Left cardiac atrium (tissue), 4 donors: Measurements from ENCODE around the gene CEP192. TPM values are rescaled to one million over a fixed set of nuclear protein-coding genes. Genes with fewer than 3 reads are reported as not detected.
A peak's percentile ranks its signal among the peaks of the same experiment; 100 is the strongest.
"Not testable (repeated sequence)": the region's sequence is repeated elsewhere in the genome, so short reads cannot be mapped to it uniquely, and the experiment has no call there.

Source experiments
- ATAC-seq, 2 donors: fragments of 200-7000 bp; cut with Tn5 transposase; one replicate each; pipeline ENCODE4 v1.9.1; 2020; ENCODE audit warnings: mild to moderate bottlenecking in 2 of 2, moderate library complexity in 2 of 2
- DNase-seq: peaks from one replicate; pipeline ENCODE4 v3.0.0-alpha.2; 2020
- intact Hi-C, 2 donors: fragments of 100-400 bp; cut with DNase I; formaldehyde crosslinking; loops; one replicate each; pipeline versions ENCODE4 v1.14.1 to v1.15.1; 2022 to 2023
- total RNA-seq, 2 donors: library from RNA; stranded (reverse); fragmentation: NEBNext Ultra II Directional; extraction: Animal tissue kit (Norgen Biotek cat#: 25700); gene quantifications; one replicate each; pipeline ENCODE4 v1.2.1, GENCODE V29; 2021
- donor health status: DM: no; HTN: yes; CAD: no.
- donor health status: DM: no; HTN: yes; CAD: no; lungs with severe emphysema.
- donor health status: DM: yes; HTN: yes; CAD: no.
- donor health status: Dilated cardiomyopathy.

The CEP192 gene
- total RNA-seq, 2 donors from 2014 or later: 24.6 to 27.1 TPM

DNA sequence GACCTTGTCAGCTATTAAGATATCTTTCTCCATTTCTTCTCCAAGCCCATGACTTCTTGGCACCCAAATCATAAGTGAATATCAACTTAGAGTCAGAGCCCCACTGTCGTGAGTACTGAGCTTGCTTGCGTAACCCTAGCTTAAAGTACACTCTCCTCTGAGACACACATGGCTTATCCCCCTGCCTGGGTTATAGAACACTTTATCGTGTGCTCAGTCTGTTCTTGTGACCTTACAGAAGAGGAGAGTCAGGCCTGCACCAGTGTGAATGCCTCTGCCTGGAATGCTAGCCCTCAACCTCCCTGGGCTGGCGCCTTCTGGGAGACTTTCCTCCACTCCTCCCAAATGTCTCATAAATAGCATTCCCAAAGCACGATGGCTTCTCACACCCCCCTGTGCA, 79.3 kb downstream of the CEP192 start:
- intact Hi-C loops: no loop called here
- DNase-seq (no peak), ATAC-seq (peak; percentile 53 to 77)

DNA sequence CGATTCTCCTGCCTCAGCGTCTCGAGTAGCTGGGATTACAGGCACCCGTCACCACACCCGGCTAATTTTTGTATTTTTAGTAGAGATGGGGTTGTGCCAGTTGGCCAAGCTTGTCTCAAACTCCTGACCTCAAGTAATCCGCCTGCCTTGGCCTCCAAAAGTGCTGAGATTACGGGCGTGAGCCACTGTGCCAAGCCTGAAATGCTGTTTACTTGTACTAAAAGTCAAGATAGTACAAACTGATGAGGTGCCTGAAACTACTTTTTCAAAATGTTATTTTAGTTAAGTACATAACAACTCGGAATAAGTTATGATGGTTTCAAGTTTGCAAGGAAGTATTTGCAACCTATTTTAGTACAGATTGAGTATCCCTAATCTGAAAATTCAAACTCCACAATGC, 85.7 kb downstream of the CEP192 start:
- ATAC-seq (peak; percentile 45 to 82), DNase-seq (peak; percentile 50)
- intact Hi-C loops: no loop called here

DNA sequence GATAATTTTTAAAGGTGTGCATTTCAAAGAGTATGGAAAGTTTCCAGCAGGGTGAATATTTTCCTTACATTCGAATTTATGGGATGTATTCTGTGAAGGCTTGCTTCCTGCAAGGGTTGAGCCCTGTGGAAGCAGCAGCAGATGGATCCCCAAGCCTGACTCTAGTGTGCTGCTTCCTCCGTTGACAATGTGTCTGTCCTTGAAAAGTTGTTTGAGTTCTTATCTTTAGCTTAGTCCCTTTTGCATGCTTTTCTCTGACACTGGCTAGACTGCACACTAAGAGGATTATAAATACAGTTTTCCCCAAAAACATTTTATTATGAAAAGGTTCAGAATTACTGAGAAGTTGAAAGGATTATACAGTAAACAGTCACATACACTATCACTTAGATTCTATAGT, 86.3 kb downstream of the CEP192 start:
- DNase-seq (no peak), ATAC-seq (peak in 1 of 2 donors; percentile 23)
- intact Hi-C loops: no loop called here

DNA sequence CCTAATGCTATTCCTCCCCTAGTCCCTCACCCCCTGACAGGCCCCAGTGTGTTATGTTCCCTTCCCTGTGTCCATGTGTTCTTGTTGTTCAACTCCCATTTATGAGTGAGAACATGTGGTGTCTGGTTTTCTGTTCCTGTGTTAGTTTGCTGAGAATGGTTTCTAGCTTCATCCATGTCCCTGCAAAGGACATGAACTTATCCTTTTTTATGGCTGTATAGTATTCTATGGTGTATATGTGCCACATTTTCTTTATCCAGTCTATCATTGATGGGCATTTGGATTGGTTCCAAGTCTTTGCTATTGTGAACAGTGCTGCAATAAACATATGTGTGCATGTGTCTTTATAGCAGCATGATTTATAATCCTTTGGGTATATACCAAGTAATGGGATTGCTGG, 86.9 kb downstream of the CEP192 start:
- intact Hi-C loops, ATAC-seq: not testable (repeated sequence)

DNA sequence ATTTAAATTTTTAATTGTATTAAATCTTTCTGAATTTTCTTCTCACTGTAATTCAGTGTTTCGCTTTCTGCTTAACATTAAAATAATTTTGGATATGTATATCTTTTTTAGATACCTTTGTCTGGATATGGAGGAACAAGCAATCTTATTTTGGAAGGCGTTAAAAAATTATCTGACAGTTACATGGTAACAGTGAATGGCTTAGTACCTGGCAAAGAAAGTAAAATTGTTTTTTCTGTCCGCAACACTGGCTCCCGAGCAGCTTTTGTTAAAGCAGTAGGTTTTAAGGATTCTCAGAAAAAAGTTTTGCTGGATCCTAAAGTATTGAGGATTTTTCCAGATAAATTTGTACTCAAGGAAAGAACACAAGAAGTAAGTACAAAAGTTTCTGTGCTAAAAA, 95.7 kb downstream of the CEP192 start:
- DNase-seq (no peak), ATAC-seq (no peak)
- intact Hi-C loops: no loop called here

More for the DNA sequence above, 86.9 kb downstream of the CEP192 start:
- not testable (repeated sequence) for DNase-seq

DNA sequence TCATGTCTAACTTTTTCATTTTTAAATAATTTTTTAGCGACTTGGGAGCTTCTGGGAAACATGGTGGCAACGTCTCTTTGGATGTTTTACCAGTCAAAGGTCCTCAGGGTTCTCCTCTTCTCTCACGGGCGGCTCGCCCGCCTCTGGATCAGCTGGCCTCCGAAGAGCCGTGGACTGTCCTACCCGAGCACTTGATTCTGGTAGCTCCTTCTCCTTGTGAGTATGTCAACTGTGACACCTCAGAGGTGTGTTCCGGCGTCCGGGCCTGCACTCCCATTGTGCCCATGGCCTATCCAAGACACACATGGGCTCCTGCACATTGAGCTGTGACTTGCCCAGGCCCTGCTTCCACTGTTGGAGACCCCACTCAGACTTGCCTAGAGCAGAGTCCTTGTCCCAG, 104.3 kb downstream of the CEP192 start:
- ATAC-seq: no peak
- intact Hi-C loops: no loop called here
- DNase-seq: no peak

DNA sequence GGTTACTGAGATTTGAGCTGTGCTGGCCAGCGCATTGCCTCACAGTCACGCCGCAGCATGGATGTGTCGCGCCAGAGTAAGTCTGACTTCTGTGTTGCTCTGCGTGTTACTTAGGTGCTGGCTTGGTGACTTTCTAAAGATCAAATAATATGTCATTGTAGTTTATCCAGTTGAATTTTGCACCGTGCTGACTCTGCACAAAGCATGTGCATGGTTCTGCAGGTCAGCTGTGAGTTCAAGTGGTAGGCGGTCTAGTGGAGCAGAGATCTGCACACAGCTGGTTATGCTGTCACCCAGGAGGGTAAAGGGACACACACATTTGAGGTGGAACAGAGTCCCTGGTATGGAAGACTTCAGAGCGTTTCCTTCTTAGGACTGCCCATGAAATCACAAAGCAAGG, 105.1 kb downstream of the CEP192 start:
- intact Hi-C loops: no loop called here
- DNase-seq (no peak), ATAC-seq (no peak)

DNA sequence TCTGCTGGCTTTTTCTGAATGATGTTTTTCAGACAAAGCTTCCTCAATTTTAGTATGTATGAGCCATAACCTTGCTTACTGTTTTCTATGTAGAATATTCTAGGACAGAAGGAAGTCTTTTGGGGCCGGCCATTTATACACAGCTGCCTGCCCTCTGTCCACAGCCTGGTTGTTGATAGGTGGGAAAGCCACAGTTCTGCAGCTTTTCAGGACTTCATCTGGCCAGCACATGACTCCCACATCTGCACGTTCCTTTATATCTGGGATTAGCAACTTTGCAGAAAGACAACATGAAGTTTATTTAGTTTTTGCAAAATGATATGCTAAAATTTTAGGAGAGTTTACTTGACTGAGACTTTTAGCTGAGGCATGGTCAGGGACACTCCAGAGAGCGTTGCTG, 105.6 kb downstream of the CEP192 start:
- intact Hi-C loops: no loop called here
- ATAC-seq (no peak), DNase-seq (no peak)

DNA sequence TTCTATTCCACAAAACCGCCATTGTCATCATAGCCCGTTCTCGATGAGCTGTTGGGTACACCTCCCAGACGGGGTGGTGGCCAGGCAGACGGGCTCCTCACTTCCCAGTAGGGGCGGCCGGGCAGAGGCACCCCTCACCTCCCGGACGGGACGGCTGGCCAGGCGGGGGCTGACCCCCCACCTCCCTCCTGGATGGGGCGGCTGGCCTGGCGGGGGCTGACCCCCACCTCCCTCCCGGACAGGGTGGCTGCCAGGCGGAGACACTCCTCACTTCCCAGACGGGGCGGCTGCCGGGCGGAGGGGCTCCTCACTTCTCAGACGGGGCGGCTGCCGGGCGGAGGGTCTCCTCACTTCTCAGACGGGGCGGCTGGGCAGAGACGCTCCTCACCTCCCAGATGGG, 106.9 kb downstream of the CEP192 start:
- intact Hi-C loops: not testable (repeated sequence)

DNA sequence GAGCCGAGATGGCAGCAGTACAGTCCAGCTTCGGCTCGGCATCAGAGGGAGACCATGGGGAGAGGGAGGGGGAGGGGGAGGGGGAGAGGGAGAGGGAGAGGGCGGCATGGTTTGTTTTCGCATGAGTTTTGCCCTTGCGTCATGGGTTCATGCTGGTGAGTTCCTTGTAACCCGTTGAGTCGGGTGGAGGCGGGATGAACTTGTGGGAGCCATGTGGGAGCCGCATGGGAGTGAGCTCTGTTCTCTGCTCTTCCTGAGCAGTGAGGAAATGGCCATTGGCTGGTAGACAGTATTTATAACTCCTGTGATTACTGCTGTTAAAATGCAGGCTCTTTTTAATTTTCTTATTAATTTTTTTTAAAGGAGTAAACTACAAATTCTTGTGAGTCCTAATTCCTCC, 108.0 kb downstream of the CEP192 start:
- no peak for ATAC-seq
- DNase-seq: no peak
- intact Hi-C loops: no loop called here

More for the DNA sequence above, 106.9 kb downstream of the CEP192 start:
- not testable (repeated sequence) for DNase-seq, ATAC-seq

DNA sequence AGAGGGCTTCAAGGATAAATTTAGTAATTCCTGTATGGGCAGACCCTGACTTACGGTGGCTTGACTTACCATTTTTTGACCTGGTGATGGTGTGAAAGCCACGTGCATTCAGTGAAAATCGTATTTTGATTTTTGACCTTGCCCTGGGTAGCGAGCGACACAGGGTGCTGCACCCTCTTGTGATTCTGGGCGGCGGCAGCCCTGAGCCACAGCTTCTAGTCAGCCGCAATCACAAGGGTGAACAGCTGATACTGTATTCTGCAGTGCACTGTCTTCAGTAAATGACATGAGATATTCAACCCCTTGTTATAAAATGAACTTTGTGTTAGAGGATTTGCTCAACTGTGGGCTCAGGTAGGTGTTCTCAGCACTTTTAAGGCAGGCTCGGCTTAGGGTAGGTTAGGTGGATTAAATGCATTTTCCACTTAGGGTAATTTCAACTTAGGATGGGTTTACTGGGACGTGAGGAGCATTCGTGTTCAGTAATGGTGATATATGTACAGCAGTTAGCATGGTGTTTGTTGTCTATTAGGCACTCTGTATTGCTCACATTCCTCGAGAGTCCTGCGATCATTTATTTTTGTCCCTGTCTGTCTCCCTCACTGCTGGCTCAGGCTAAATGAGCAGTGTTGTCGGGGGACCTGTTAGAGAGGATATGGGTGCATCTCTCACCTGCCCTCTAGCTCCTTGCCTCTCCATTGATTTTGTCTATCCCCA, 109.9 kb downstream of the CEP192 start:
- intact Hi-C loops: loop anchor here in 1 of 2 donors (10.0 kb wide), 1 partner anchor 96 kb away; no protein-coding TSS in a partner anchor
- DNase-seq: no peak
- ATAC-seq: no peak

DNA sequence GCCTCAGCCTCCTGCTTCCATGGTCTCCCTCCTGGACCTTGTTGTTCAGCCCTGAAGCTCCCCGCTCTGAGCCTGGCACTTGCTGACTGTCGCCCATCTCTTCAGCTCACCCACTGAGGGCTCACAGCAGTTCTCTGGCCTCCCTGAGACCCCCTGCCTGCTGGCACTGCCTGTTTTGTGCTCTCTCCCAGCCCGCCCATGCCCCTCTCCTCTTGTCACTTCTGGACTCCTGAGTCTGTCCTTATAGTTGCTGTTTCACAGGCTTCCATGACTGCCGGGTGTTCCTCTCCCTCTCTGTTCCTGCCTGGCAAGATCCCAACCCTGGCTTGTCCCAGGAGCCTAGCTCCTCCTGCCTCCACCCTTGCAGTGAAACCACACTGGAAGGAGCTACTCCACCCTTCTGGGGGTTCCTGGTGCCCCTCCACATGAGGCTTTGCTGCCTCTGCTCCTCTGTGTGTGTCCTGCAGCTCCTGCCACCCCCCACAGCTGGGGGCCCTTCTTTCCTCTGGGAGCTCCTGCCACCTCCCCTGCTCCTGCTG, 110.6 kb downstream of the CEP192 start:
- DNase-seq (no peak), ATAC-seq (no peak)
- intact Hi-C loops: loop anchor here in 1 of 2 donors (10.0 kb wide), 1 partner anchor 97 kb away; no protein-coding TSS in a partner anchor

DNA sequence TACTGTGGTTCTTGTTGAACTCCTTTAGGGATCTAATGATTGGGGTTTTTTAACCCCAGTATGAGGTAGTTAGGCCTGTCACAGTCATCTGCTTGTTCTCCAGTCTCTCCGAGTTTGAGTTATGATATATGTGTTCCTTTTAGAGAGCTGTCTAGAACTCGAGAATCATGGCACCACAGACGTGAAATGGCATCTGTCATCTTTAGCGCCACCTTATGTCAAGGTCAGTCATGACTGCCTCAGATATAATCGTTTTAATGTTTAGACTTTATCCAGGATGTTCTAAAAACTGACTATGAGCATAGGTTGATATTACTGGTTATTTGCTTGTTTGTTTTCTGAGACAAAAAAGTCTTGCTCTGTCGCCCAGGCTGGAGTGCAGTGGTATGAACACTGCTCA, 112.2 kb downstream of the CEP192 start:
- DNase-seq: no peak
- ATAC-seq: no peak
- intact Hi-C loops: loop anchor here in 1 of 2 donors (10.0 kb wide), 1 partner anchor 99 kb away; no protein-coding TSS in a partner anchor

DNA sequence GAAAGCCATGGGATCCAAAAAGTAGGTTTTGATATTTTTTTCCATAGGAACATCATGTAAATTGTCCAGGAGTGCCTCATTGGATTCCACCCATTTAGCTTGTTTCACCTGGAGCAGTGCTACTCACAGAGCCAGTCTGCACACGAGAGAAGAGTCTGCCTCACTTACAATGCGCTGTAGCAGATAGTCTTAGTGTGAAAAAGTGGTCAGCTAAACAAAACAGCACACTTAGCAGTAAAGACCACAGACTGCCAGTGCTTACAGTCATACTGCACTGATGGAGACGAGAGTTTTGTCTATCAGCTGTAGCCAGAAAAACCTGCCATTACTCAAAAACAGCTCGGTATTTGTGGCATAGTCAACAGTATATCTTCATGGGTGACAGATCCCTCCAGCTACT, 113.9 kb downstream of the CEP192 start:
- intact Hi-C loops: loop anchor here in 1 of 2 donors (10.0 kb wide), 1 partner anchor 100 kb away; no protein-coding TSS in a partner anchor
- ATAC-seq (no peak), DNase-seq (no peak)

DNA sequence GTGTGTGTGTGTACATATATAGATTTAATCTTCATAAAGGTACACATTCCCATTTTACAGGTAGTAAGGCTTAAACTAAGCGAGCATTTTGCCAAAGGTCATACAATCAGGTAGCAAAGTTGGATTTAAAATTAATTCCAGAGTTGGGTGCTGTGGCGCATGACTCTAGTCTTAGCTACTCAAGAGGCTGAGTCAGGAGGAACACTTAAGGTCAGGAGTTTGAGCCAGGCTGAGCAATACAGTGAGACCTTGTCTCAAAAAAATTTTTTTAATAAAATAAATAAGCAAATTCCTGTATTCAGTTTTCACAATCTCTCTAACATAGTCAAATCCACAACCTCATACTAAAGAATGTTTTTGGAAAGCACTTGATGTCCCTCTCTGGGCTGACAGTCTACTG, 115.9 kb downstream of the CEP192 start:
- no peak for DNase-seq
- intact Hi-C loops: loop anchor here in 1 of 2 donors (10.0 kb wide), 1 partner anchor 102 kb away; no protein-coding TSS in a partner anchor
- ATAC-seq: no peak

DNA sequence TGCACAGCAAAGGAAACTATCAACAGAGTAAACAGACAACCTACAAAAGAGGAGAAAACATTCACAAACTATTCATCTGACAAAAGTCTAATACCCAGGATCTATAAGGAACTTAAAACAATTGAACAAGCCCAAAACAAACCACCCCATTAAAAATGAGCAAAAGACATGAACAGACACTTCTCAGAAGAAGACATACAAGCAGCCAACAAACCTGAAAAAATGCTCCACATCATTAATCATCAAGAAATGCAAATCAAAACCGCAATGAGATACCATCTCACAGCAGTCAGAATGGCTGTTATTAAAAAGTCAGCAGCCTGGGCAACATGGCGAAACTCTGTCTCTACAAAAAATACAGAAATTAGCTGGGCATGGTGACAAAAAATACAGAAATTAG, 117.2 kb downstream of the CEP192 start:
- DNase-seq (no peak), ATAC-seq (no peak)
- intact Hi-C loops: loop anchor here in 1 of 2 donors (10.0 kb wide), 1 partner anchor 104 kb away; no protein-coding TSS in a partner anchor

DNA sequence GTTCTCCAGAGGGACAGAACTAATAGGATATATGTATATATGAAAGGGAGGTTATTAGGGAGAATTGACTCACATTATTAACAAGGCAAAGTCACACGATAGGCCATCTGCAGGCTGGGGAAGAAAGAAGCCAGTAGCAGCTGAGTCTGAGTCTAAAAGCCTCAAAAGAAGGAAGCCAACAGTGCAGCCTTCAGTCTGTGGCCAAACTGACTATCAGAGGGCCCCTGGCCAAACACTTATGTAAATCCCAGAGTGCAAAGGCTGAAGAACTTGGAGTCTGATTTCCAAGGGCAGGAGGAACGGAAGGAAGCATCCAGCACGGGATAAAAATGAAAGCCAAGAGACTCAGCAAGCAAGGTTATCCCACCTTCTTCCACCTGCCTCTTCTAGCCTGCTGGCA, 119.4 kb downstream of the CEP192 start:
- intact Hi-C loops: loop anchor here in 1 of 2 donors (10.0 kb wide), 2 partner anchors 54 to 524 kb away; no protein-coding TSS in a partner anchor

DNA sequence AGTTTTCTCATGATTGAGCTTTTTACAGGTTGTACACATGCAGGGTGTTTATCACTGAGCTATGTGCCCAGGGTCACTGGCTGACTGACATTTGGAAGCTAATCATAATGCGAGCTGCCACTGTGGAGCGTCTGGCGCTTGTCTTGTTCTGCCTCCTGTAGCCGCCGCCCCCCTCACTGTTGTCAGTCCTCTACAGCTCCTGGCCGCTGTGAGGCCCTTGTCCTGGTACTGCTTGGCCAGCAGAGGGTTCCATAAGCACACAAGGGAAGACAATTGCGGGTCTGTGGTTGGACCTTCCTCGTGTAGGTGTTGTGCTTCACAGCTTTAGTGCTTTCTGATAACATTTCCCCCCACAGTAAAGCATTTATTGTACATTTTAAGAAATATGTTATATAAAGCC, 121.8 kb downstream of the CEP192 start:
- ATAC-seq (peak; percentile 95 to 98), DNase-seq (peak; percentile 84)
- intact Hi-C loops: loop anchor here in 1 of 2 donors (10.0 kb wide), 2 partner anchors 52 to 522 kb away; no protein-coding TSS in a partner anchor

More for the DNA sequence above, 119.4 kb downstream of the CEP192 start:
- DNase-seq (no peak), ATAC-seq (peak; percentile 14 to 17)

DNA sequence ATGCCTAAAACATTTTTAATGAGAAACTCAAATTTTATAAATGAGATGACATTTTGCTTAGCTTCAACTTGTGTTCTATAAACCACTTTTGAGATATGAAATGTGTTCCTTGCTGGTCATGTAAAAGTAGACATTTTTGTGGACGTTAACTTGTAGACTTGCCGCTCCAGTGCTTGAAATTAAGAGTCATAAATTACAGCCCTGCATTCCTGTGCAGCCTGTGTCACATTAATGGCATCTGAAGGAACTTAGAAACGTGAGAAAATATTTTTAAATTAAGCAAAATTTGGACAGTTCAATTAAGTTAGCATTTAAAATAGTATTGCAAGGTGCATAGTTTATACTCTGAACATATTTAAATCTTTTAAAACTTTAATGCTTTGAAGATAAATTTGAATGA, 129.1 kb downstream of the CEP192 start:
- no peak for DNase-seq
- ATAC-seq: no peak
- intact Hi-C loops: no loop called here

DNA sequence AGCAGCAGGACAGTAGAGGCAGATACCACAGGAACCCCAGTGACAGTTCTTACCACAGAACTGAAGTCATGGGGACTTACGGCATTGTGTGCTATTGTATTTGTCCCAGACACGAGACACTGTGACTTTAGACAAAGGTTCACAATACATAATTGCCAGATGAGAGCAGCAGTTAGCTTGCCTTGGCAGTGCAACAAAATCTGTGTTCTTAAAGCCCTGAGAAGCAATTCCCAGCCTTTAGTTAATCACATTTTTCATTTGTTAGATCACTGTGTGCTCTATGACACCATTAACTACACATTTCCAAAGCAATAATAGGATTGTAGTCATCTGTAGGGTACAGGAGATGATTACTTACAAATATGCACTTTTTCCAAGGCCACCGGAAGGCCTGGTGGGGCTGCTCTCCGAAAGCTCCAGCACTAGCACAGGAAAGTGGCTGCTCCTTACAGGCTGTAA, 129.8 kb downstream of the CEP192 start:
- intact Hi-C loops: no loop called here
- DNase-seq (no peak), ATAC-seq (peak in 1 of 2 donors; percentile 15)
